K562 (cell line): ENCODE data around the gene GAPDH. TPM values are rescaled to one million over a fixed set of nuclear protein-coding genes. Genes with fewer than 3 reads are reported as not detected.

ENCODE experiments used
- ASH1L ChIP-seq: fragments of 450-650 bp; IDR thresholded peaks from 2 replicates; pipeline ENCODE4 v1.6.1; 2018; ENCODE audit warnings: borderline replicate concordance, mild to moderate bottlenecking, low read depth; ENCODE audit not compliant: partially characterized antibody
- BDP1 ChIP-seq: IDR thresholded peaks from 3 replicates; pipeline ENCODE4 v1.6.1; 2011; ENCODE audit not compliant: insufficient read length, insufficient read depth
- CC2D1A ChIP-seq: fragments of 450-650 bp; IDR thresholded peaks from 2 replicates; pipeline ENCODE4 v1.6.1; 2017; ENCODE audit warnings: mild to moderate bottlenecking
- CREB1 ChIP-seq, 2 experiments: sonication (generic) in 1 of 2; formaldehyde crosslinking in 1 of 2; IDR thresholded peaks; 2 replicates each; pipeline versions ENCODE4 v1.6.1 to v1.8.0; 2012 to 2022; ENCODE audit warnings: inconsistent platforms in 1 of 2, mild to moderate bottlenecking in 1 of 2, missing genetic modification reagents in 1 of 2, moderate library complexity in 1 of 2
- CTBP1 ChIP-seq: fragments of 450-650 bp; IDR thresholded peaks from 2 replicates; pipeline ENCODE4 v1.6.1; 2016; ENCODE audit warnings: borderline replicate concordance
- DNMT1 ChIP-seq: fragments of 450-650 bp; IDR thresholded peaks from 2 replicates; pipeline ENCODE4 v1.6.1; 2016; ENCODE audit warnings: antibody characterized with exemption, mild to moderate bottlenecking
- ELF2 ChIP-seq: fragments of 250-450 bp; sonication (Bioruptor Pico); IDR thresholded peaks from 2 replicates; pipeline ENCODE4 v1.5.0; 2021; ENCODE audit warnings: mild to moderate bottlenecking
- FOXJ2 ChIP-seq: fragments of 200-800 bp; sonication (Bioruptor generic); IDR thresholded peaks from 2 replicates; pipeline ENCODE4 v1.6.1; 2016; ENCODE audit warnings: missing genetic modification characterization, missing compliant biosample characterization
- HNRNPH1 ChIP-seq: fragments of 200-400 bp; formaldehyde crosslinking; optimal IDR thresholded peaks from 2 replicates; pipeline ENCODE3; 2017; ENCODE audit warnings: low read depth, mild to moderate bottlenecking, low read length, moderate library complexity
- HNRNPK ChIP-seq: fragments of 200-400 bp; formaldehyde crosslinking; IDR thresholded peaks from one replicate; pipeline ENCODE4 v1.6.1; 2018; ENCODE audit warnings: mild to moderate bottlenecking, low read depth, low read length; ENCODE audit not compliant: poor library complexity, severe bottlenecking
- HSF4 ChIP-seq: fragments of 250-450 bp; sonication (Bioruptor Pico); IDR thresholded peaks from 2 replicates; pipeline ENCODE4 v2.1.2; 2022; ENCODE audit warnings: mild to moderate bottlenecking, moderate library complexity, borderline replicate concordance
- MYBL2 ChIP-seq, 2 experiments: fragments of 450-650 bp in 1 of 2; sonication (generic) in 1 of 2; formaldehyde crosslinking in 1 of 2; IDR thresholded peaks; 2 replicates each; pipeline versions ENCODE4 v1.6.1 to v1.8.1; 2017 to 2022; ENCODE audit warnings: borderline replicate concordance in 1 of 2, inconsistent platforms in 1 of 2, low read depth in 1 of 2, mild to moderate bottlenecking in 1 of 2, missing genetic modification reagents in 1 of 2, moderate library complexity in 1 of 2
- NCOR1 ChIP-seq: fragments of 450-650 bp; IDR thresholded peaks from 2 replicates; pipeline ENCODE4 v1.6.1; 2016; ENCODE audit warnings: mild to moderate bottlenecking, moderate library complexity
- NFXL1 ChIP-seq: fragments of 450-650 bp; formaldehyde crosslinking; IDR thresholded peaks from 2 replicates; pipeline ENCODE4 v1.4.0; 2021; ENCODE audit warnings: mild to moderate bottlenecking
- NR2F6 ChIP-seq: fragments of 450-650 bp; formaldehyde crosslinking; IDR thresholded peaks from 2 replicates; pipeline ENCODE4 v1.4.0; 2020; ENCODE audit warnings: mild to moderate bottlenecking
- POLR2G ChIP-seq: fragments of 200-400 bp; formaldehyde crosslinking; IDR thresholded peaks from 2 replicates; pipeline ENCODE4 v1.6.1; 2017; ENCODE audit warnings: low read depth, mild to moderate bottlenecking, antibody characterized with exemption, low read length, moderate library complexity
- PRPF4 ChIP-seq: fragments of 200-400 bp; formaldehyde crosslinking; IDR thresholded peaks from one replicate; pipeline ENCODE4 v1.6.1; 2017; ENCODE audit warnings: low read length, low read depth, mild to moderate bottlenecking; ENCODE audit not compliant: insufficient read depth, poor library complexity, severe bottlenecking
- RAD51 ChIP-seq: fragments of 450-650 bp; IDR thresholded peaks from 2 replicates; pipeline ENCODE4 v1.7.1; 2016; ENCODE audit warnings: low read depth, mild to moderate bottlenecking, borderline replicate concordance
- RBM15 ChIP-seq: fragments of 200-400 bp; formaldehyde crosslinking; IDR thresholded peaks from 2 replicates; pipeline ENCODE4 v1.6.1; 2018; ENCODE audit warnings: mild to moderate bottlenecking, low read length, moderate library complexity; ENCODE audit not compliant: insufficient read depth
- RHOXF2B ChIP-seq: fragments of 250-450 bp; sonication (Bioruptor Pico); conservative IDR thresholded peaks from 2 replicates; pipeline ENCODE4 v1.5.1; 2021
- SRSF3 ChIP-seq: fragments of 200-400 bp; formaldehyde crosslinking; IDR thresholded peaks from 2 replicates; pipeline ENCODE4 v1.6.1; 2016; ENCODE audit warnings: mild to moderate bottlenecking, low read length, moderate library complexity; ENCODE audit not compliant: insufficient read depth
- ZFP36 ChIP-seq: fragments of 150-350 bp; IDR thresholded peaks from 2 replicates; pipeline ENCODE4 v1.6.1; 2018; ENCODE audit warnings: low read length, low read depth; ENCODE audit not compliant: partially characterized antibody
- ZFPM2 ChIP-seq: fragments of 250-450 bp; sonication (Bioruptor Pico); IDR thresholded peaks from 2 replicates; pipeline ENCODE4 v1.5.1; 2022; ENCODE audit warnings: mild to moderate bottlenecking
- ZNF143 ChIP-seq: sonication (generic); formaldehyde crosslinking; IDR thresholded peaks from 2 replicates; pipeline ENCODE4 v1.9.0; 2022; ENCODE audit warnings: mild to moderate bottlenecking, missing genetic modification reagents
- ZNF384 ChIP-seq: IDR thresholded peaks from 2 replicates; pipeline ENCODE4 v1.6.1; 2012; ENCODE audit warnings: low read depth, low read length, improper control_type of control experiment
- polyA plus RNA-seq, 8 experiments: library from polyadenylated mRNA; depleted of rRNA in 4 of 8; stranded (reverse) in 5 of 8; unstranded in 3 of 8; fragments of >200 nt; fragmentation: Nextera tagmentation in 2 of 8; fragmentation: Illumina TruSeq in 1 of 8; extraction: Ambion mirVana in 2 of 8; extraction: Trizol in 1 of 8; gene quantifications; 2 replicates each; pipeline versions ENCODE4 v1.2.1 to v1.2.3, GENCODE V29; 2011 to 2014; ENCODE audit warnings: inconsistent platforms in 1 of 8, missing spikeins in 1 of 8
- total RNA-seq, 7 experiments: library from RNA; depleted of rRNA in 6 of 7; stranded (reverse); fragments of >200 nt in 6 of 7; fragmentation: Illumina TruSeq in 2 of 7; extraction: Trizol in 2 of 7; gene quantifications; 2 replicates each; pipeline versions ENCODE4 v1.2.1 to v1.2.3, GENCODE V29; 2011 to 2021; ENCODE audit warnings: low replicate concordance in 1 of 7
- TF ChIP-seq, protein P1 (sequence below), 2 experiments: fragments of 450-650 bp in 1 of 2; IDR thresholded peaks; 2 replicates each; pipeline ENCODE4 v1.6.1; 2011 to 2017; ENCODE audit warnings: low read depth in 2 of 2, antibody characterized with exemption in 1 of 2, borderline replicate concordance in 1 of 2, low read length in 1 of 2, mild to moderate bottlenecking in 1 of 2, mixed read lengths in 1 of 2; ENCODE audit not compliant: control insufficient read depth in 1 of 2
- TF ChIP-seq, protein P2 (sequence below): fragments of 450-650 bp; formaldehyde crosslinking; IDR thresholded peaks from 2 replicates; pipeline ENCODE4 v1.4.0; 2020; ENCODE audit warnings: mild to moderate bottlenecking

GAPDH gene
- total and polyA plus RNA-seq, 9 of the 15 experiments (the other 6 are each of a cell fraction or from before 2014, with no cell fraction given): 2,206 to 6,793 (median 4,217) TPM

DNA sequence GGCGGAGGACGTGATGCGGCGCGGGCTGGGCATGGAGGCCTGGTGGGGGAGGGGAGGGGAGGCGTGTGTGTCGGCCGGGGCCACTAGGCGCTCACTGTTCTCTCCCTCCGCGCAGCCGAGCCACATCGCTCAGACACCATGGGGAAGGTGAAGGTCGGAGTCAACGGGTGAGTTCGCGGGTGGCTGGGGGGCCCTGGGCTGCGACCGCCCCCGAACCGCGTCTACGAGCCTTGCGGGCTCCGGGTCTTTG lies 303 bp downstream of the GAPDH start (continued):
- TF ChIP-seq, protein P1, sequence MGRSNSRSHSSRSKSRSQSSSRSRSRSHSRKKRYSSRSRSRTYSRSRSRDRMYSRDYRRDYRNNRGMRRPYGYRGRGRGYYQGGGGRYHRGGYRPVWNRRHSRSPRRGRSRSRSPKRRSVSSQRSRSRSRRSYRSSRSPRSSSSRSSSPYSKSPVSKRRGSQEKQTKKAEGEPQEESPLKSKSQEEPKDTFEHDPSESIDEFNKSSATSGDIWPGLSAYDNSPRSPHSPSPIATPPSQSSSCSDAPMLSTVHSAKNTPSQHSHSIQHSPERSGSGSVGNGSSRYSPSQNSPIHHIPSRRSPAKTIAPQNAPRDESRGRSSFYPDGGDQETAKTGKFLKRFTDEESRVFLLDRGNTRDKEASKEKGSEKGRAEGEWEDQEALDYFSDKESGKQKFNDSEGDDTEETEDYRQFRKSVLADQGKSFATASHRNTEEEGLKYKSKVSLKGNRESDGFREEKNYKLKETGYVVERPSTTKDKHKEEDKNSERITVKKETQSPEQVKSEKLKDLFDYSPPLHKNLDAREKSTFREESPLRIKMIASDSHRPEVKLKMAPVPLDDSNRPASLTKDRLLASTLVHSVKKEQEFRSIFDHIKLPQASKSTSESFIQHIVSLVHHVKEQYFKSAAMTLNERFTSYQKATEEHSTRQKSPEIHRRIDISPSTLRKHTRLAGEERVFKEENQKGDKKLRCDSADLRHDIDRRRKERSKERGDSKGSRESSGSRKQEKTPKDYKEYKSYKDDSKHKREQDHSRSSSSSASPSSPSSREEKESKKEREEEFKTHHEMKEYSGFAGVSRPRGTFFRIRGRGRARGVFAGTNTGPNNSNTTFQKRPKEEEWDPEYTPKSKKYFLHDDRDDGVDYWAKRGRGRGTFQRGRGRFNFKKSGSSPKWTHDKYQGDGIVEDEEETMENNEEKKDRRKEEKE (IDR thresholded peaks at IDR 0.05; ENCODE audit: borderline replicate concordance in 1 of 2, control insufficient read depth in 1 of 2, low read depth in 2 of 2, low read length in 1 of 2): no peak
- TF ChIP-seq PRPF4 (peak; percentile 89), HNRNPK (no peak), RAD51 (no peak), ZFPM2 (CRISPR knock-in tag) (no peak), NCOR1 (no peak; the same call in 1 of the 2 replicates), ZNF143 (no peak), CREB1 (IDR thresholded peaks at IDR 0.05) (0 out of 2 replicates have a peak, but pooled peaks have one; percentile 0), CREB1 (CRISPR knock-in tag; IDR thresholded peaks at IDR 0.05) (no peak), RBM15 (0 out of 2 replicates have a peak, but pooled peaks have one; percentile 53), RHOXF2B (CRISPR knock-in tag) (no peak), MYBL2 (IDR thresholded peaks at IDR 0.05; ENCODE audit: low read depth) (no peak), MYBL2 (CRISPR knock-in tag; IDR thresholded peaks at IDR 0.05; ENCODE audit: borderline replicate concordance) (no peak), HSF4 (CRISPR knock-in tag) (no peak), HNRNPH1 (no peak), NFXL1 (no peak), BDP1 (no peak), NR2F6 (CRISPR knock-in tag) (no peak), SRSF3 (0 out of 2 replicates have a peak, but pooled peaks have one; percentile 36), ASH1L (no peak), CC2D1A (no peak), CTBP1 (no peak), DNMT1 (no peak), FOXJ2 (tag) (0 out of 2 replicates have a peak, but pooled peaks have one; percentile 15), ZNF384 (no peak), POLR2G (peak; percentile 94), ELF2 (CRISPR knock-in tag) (no peak), ZFP36 (no peak)
- TF ChIP-seq, protein P2, sequence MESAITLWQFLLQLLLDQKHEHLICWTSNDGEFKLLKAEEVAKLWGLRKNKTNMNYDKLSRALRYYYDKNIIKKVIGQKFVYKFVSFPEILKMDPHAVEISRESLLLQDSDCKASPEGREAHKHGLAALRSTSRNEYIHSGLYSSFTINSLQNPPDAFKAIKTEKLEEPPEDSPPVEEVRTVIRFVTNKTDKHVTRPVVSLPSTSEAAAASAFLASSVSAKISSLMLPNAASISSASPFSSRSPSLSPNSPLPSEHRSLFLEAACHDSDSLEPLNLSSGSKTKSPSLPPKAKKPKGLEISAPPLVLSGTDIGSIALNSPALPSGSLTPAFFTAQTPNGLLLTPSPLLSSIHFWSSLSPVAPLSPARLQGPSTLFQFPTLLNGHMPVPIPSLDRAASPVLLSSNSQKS: no peak
